ELF-1 (cell line): Measurements from ENCODE around the gene HDAC10.

ENCODE experiments used
- DNase-seq: peaks from one replicate; pipeline ENCODE4 v3.0.0-alpha.2; 2016; ENCODE audit warnings: low read depth, low spot score

Gene HDAC10

DNA sequence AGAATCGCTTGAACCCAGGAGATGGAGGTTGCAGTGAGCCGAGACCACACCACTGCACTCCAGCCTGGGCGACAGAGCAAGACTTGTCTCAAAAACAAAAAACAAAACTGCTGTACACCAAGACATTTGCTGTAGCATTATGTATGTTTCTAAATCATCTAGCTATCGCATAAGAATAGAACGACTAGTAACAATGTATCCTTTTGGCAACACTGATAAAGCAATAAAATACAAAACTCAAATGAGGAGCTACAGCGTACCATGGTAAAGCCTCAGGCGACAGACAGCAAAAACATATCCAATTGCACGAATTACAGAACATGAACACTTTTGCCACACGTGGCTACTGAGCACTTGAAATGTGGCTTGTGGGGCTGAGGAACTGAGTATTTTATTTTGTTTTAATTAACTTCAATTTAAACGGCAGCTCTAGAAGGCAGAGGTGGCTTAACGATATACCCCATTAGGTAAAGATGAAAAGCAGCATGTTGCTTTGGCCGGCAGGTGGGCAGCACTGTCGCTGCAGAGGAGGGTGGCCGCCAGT is 8.6 kb downstream of the HDAC10 start:
- DNase-seq = no peak

DNA sequence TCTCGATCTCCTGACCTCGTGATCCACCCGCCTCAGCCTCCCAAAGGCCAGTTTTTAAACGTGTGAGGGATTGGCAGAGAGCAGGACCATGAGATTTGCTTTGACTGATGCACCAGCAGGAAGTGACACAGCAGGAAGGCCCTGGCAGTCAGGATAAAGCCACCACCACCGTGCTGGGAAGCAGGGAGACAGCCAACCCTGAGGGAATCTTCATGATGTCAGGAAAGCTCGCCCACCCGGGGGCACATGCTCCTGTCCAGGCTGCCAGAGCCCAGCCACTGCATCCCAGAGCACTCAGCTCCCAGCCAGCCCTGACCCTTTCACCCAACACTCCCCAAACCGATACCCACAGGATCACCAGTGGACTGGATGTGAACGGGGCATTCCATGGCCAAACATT is 12.3 kb downstream of the HDAC10 start:
- no peak for DNase-seq

- peak; percentile 44 for DNase-seq
Observed at GRCh38 chr22:50236731-50237409, 14.2 kb downstream of the HDAC10 start.

GRCh38 chr22:50233223-50233622 is 17.8 kb downstream of the HDAC10 start:
- no peak for DNase-seq

DNA sequence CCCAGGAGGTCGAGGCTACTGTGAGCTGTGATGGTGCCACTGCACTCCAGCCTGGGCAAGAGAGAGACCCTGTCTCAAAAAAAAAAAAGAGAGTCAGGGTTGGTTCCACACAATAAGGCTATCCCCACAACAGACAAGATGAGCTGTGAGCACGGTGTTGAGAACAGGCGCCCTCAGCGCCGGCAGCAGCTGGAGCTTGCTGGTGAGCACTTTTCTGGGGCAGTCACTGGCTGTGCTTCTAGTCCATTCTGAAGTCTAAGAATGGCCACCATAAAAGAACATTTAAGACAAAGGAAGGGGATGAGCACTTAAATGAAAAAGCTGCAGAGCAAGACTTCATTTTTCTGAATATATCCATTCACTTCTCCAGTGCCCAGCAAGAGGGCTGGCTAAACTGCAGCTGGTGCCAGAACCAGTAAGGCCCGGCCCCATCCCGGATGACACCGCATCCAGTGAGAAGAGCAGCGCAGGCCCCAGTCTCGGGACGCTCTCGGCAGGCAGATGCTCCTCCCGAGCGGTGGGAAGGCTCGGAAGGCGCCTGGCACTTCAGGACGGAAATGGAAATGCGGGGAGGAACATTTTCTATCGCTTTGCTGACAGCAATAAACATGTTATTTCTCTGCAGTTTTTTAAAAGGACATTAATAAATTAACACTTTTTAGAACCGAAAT is 18.4 kb downstream of the HDAC10 start:
- no peak for DNase-seq

- DNase-seq = no peak
Observed at GRCh38 chr22:50229370-50229769, 21.7 kb downstream of the HDAC10 start.

DNA sequence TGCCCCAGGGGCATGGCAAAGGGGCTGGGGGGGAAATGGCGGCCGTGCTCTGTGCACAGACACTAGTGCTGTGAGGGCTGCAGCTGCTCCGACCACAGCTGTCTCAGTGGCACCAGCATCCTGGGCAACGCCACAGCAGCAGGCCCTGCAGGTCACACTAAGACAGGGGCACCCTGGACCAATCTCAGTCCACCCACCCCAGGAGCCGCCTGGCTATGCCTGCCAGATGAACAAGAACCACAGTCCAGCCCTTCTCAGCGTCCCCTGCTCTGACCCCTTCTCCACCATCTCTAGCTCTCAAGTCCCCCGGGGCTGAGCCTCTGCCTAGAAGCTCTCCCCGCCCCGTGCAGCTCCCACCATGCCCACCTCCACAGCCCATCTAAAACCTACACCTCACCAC is 22.7 kb downstream of the HDAC10 start:
- DNase-seq = no peak

DNA sequence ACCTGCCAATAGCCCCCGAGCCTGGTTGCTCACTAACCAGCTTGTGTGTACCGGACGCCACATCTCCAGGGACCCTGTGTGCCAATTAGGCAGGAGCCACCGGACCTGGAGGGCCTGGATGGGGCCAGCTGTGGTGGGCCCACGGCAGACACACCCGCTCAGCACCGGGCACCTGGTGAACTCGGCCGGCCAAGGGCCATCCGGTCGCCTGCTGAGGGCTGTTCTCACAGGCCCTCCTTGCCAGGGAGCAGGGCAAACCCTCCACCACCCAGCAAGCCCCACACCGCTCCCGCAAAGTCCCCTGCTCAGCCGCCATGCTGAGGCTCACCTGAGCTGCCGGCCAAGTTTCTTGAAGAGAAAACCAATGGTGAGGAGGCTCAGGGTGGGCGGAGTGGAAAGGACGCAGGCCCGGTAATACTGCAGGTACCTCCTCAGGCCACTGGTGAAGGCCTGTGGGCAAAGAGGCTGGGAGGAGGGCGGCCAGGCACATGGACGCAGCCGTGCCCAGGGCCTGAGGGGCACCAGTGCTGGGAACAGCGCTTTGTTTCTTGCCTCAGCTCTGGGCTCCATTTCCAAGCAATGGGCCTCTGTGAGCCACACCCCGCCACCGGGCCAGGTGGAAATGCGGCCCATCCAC is 23.4 kb downstream of the HDAC10 start:
- DNase-seq = no peak

GRCh38 chr22:50226875-50227165 is 24.2 kb downstream of the HDAC10 start:
- DNase-seq = no peak

- DNase-seq = no peak
Observed at GRCh38 chr22:50226063-50226874, 24.8 kb downstream of the HDAC10 start.

DNA sequence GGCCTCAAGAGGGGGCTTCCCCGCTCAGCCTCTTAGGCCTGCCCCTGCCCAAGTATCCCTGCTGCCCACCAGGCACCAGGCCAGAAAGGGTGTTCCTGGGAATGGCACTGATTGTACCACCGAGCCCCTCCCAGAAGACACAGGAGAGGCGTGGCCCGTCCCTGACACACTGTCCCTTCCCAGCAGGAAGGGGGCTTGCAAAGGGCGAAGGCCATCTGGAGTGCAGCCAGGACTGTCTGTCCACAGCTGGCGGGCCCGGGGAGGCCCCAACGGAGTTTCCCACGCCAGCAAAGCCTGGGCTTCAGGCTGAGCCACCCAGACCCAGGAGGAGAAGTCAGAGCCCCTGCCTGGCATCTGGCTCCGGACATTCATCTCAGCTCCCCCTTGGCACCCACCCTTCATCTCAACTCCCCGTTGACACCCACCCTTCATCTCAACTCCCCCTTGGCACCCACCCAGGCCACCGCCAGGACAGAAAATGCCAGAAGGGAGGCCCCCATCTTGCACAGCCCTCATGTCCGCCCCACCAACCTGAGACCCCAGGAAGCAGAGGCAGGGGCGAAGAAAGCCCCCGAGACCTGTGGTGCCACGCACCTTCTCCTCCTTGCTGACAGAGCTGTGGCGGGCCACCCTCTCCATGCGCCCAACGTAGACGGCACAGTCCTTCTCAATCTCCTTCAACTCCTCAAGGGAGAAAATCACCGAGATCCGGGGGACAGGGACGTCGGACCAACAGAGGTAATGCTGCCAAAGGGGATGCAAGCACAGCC is 25.7 kb downstream of the HDAC10 start:
- no peak for DNase-seq

GRCh38 chr22:50224071-50224470 is 27.0 kb downstream of the HDAC10 start:
- DNase-seq = no peak

- no peak for DNase-seq
Observed at GRCh38 chr22:50222508-50222907, 28.6 kb downstream of the HDAC10 start.

DNA sequence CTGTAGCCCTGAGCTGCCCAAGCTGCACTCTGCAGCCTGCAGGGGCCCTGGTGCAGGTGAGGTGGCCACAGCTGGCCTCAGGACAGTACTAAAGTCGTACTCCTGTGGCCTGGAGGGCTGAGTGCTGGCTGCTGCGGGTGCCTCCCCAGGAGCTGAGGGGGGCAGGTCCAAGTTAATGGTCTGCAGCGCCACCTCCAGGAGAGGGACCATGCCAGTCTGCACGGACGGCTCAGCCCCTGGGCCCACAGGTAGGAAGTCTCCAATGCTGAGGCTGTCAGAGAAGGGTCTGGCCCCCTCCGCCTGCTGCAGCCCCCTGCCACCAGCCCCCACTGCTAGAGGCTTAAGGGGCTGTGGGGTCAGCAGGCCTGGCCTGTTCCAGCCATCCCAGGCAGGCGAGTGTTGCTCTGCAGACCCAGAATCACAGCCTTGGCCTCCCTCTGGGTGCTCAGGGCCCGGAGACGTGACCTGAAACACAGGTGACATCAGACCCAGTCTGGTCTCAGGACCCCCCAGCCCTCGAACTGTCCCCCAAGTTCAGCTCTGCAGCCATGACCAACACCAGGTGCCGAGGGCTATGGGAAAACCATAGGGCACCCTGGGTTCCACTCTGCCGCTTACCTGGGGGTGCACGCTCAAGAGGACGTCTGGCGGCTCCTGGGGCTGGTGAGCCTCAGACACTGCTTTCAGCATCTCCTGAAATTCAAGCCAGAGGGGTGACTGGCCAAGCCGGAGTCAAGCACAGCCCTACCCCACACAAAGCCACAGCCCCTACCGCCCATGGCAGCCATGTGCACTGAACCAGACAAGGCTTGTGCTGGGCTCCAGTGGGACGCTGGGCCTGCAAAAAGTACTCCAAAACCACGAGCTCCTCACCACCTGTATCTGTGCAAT is 29.4 kb downstream of the HDAC10 start:
- no peak for DNase-seq

GRCh38 chr22:50220603-50221409 is 30.3 kb downstream of the HDAC10 start:
- no peak for DNase-seq

DNA sequence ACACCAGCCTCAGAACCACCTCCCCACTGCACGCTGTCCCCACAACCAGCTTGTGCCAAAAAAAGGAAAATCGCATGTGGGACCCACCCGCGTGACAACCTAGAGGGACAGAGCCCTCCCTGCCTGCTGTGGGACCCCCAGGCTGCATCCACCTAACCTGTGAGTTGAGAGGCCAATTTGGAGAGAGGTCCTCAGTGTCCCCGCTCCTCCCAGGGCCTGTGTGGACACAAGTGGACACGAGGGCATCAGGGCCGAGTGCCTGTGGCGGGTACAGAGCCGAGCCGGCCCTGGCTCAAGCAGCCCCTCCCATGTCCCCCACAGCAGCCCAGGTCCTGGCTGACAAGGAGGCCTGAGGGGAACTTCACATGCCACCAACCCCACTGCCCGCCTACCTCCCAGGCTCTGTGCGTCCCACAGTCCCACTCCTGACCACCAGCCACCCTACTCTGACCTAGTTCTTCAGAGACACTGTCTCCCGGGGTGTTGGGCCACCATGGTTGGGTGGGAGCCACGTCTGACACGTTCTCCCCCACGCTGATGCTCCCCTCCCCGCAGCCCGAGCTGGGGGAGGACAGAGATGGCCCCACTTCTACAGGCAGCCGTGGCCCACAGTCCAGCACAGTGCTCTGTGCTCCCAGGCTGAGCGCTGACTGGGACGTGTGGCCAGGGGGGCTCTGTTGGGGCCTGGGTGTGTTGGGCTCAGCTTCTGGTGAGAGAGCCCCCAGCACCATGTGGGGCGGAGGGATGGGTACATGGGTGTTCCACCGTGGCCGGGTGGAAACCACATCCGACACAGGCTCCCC is 31.1 kb downstream of the HDAC10 start:
- DNase-seq = no peak

DNA sequence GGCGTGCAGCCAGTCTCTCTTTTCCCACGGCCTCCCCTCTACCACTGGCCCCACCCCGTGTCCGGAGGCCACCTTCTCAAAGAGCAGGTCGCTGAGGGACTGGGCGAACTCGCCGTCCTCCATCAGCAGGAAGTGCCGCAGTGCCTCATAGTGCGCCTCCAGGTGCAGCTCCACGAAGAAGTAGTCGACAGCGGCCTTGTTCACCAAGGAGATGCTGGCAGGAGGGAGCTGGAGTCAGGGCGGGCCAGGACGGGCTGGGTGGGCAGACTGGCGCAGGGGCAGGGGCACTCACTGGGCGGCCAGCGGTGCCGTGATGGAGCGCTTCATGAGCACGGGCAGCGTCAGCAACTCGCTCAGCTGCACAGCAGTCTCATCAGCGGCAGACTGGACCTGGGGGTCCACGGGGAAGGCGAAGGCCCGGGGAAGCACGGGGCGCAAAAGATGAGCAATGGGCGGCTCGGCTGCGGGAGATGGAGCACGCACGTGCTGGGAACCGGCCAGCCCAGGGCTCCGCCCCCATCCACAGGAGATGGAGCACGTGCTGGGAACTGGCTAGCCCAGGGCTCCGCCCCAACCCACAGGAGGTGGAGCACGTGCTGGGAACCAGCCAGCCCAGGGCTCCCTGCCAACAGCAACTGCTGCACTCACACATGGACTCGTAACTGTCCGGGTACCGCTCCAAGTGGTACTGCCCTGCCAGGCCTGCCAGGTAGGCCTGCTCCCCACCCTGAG is 31.9 kb downstream of the HDAC10 start:
- DNase-seq = peak; percentile 69
